DMS53 treated with DMSO at 0.1 percent for 48 hours (cell line): ENCODE measurements around the gene SLC44A1.

Experiments
- DNase-seq: peaks from one replicate; lab custom pipeline; 2025; ENCODE audit not compliant: unreplicated experiment; lab: John Stamatoyannopoulos, UW

The SLC44A1 gene

GRCh38 chr9:105331160-105331559 lies 86.7 kb downstream of the SLC44A1 start:
- DNase-seq = no peak

- no peak for DNase-seq
These were observed 87.3 kb downstream of the SLC44A1 start for GRCh38 chr9:105331755-105332154.

- no peak for DNase-seq
These were observed 88.0 kb downstream of the SLC44A1 start for GRCh38 chr9:105332471-105332870.

GRCh38 chr9:105333076-105333475 lies 88.6 kb downstream of the SLC44A1 start:
- DNase-seq = no peak

- DNase-seq = no peak
These were observed 89.4 kb downstream of the SLC44A1 start for GRCh38 chr9:105333811-105334210.

GRCh38 chr9:105338308-105338707 lies 93.9 kb downstream of the SLC44A1 start:
- DNase-seq = no peak

GRCh38 chr9:105339849-105340248 lies 95.4 kb downstream of the SLC44A1 start:
- DNase-seq = no peak

GRCh38 chr9:105341434-105342146 lies 97.1 kb downstream of the SLC44A1 start:
- DNase-seq = no peak

GRCh38 chr9:105342147-105342505 lies 97.7 kb downstream of the SLC44A1 start:
- no peak for DNase-seq

- no peak for DNase-seq
These were observed 99.8 kb downstream of the SLC44A1 start for GRCh38 chr9:105344283-105344682.

- no peak for DNase-seq
These were observed 101.2 kb downstream of the SLC44A1 start for GRCh38 chr9:105345626-105346025.

- no peak for DNase-seq
These were observed 101.8 kb downstream of the SLC44A1 start for GRCh38 chr9:105346273-105346672.

- no peak for DNase-seq
These were observed 110.0 kb downstream of the SLC44A1 start for GRCh38 chr9:105354448-105354847.

- no peak for DNase-seq
These were observed 111.3 kb downstream of the SLC44A1 start for GRCh38 chr9:105355781-105356180.

GRCh38 chr9:105357937-105358336 lies 113.5 kb downstream of the SLC44A1 start:
- DNase-seq = no peak

GRCh38 chr9:105359892-105360291 lies 115.4 kb downstream of the SLC44A1 start:
- DNase-seq = no peak

- no peak for DNase-seq
These were observed 115.9 kb downstream of the SLC44A1 start for GRCh38 chr9:105360344-105360743.

- no peak for DNase-seq
These were observed 117.4 kb downstream of the SLC44A1 start for GRCh38 chr9:105361873-105362272.

- no peak for DNase-seq
These were observed 118.0 kb downstream of the SLC44A1 start for GRCh38 chr9:105362470-105362869.

GRCh38 chr9:105363837-105364236 lies 119.4 kb downstream of the SLC44A1 start:
- no peak for DNase-seq

- no peak for DNase-seq
These were observed 125.5 kb downstream of the SLC44A1 start for GRCh38 chr9:105369911-105370310.

- no peak for DNase-seq
These were observed 129.3 kb downstream of the SLC44A1 start for GRCh38 chr9:105373723-105374122.

- no peak for DNase-seq
These were observed 130.9 kb downstream of the SLC44A1 start for GRCh38 chr9:105375323-105375722.
